22Rv1 (cell line): ENCODE data around the gene PHF13.
"Not testable (repeated sequence)": the region's sequence is repeated elsewhere in the genome, so short reads cannot be mapped to it uniquely, and the experiment has no call there.

ENCODE experiments used
- H3K27ac ChIP-seq: fragments of 450-650 bp; 2 replicates; pipeline ENCODE4 v1.5.1; 2017
- ZFX ChIP-seq: fragments of 450-650 bp; IDR thresholded peaks from 2 replicates; pipeline ENCODE4 v1.6.1; 2017; ENCODE audit warnings: antibody characterized with exemption, borderline replicate concordance
- TF ChIP-seq, protein P1 (sequence below): fragments of 450-650 bp; IDR thresholded peaks from 2 replicates; pipeline ENCODE4 v1.5.1; 2017; ENCODE audit warnings: mild to moderate bottlenecking

PHF13 gene

DNA sequence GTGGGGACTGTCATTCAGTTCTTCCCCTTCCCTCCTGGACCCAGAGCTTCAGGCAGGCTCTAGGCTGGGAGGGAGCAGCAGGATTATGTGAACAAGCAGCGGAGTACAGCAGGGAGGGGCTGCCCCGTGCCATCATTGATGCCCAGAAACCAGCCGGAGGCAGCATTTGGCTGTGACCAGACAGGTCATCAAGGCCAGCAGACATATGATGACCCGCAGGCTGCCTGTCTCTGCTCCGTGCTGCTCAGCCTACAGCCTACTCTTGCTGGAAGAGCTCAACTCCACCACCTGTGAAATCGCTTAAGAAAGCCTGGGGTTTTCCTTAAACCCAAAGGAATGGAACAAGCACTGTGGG lies 15.8 kb upstream of the PHF13 start:
- TF ChIP-seq ZFX, result no peak
- TF ChIP-seq, protein P1, sequence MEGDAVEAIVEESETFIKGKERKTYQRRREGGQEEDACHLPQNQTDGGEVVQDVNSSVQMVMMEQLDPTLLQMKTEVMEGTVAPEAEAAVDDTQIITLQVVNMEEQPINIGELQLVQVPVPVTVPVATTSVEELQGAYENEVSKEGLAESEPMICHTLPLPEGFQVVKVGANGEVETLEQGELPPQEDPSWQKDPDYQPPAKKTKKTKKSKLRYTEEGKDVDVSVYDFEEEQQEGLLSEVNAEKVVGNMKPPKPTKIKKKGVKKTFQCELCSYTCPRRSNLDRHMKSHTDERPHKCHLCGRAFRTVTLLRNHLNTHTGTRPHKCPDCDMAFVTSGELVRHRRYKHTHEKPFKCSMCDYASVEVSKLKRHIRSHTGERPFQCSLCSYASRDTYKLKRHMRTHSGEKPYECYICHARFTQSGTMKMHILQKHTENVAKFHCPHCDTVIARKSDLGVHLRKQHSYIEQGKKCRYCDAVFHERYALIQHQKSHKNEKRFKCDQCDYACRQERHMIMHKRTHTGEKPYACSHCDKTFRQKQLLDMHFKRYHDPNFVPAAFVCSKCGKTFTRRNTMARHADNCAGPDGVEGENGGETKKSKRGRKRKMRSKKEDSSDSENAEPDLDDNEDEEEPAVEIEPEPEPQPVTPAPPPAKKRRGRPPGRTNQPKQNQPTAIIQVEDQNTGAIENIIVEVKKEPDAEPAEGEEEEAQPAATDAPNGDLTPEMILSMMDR, result no peak

DNA sequence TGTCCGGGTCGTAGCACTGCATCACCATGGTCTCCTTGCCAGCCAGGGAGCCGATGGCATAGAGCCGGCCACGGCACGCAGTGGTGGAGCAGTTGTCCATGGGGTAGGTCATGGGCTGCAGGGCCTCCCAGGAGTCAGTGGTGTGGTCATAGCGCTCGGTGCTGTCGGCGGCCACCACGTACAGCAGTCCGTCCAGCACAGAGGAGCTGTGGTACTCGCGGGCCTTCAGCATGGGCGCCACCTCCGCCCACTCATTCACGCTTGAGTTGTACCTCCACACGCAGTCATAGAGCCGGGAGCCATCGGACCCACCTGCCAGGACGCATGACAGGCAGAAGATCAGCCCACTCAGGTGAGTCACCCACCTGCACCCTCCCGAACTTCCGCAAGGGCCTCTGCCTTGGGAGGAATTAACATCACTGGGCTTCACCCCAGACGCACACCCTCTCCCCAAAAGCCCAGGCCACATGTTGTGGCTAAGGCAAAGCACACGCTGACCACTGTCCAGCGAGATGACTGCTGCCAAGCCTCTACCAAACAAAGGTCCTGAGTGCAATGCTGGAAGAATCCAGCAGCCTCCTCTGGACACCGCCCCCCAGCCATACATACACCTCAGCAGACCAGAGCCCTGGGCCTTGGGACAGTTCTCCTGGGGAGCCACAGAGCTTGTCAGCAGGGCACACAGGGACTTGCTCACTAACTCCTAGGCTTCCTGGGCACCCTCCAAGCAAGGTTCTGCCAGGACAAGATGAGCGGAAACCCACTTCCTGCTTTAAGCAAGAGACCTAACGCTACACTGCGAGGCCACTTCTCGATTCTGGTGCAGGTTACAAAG lies 14.2 kb upstream of the PHF13 start:
- TF ChIP-seq, protein P1, result no peak
- no peak for TF ChIP-seq ZFX

More for the DNA sequence above, 15.8 kb upstream of the PHF13 start:
- H3K27ac ChIP-seq, result no peak overlapping the region

DNA sequence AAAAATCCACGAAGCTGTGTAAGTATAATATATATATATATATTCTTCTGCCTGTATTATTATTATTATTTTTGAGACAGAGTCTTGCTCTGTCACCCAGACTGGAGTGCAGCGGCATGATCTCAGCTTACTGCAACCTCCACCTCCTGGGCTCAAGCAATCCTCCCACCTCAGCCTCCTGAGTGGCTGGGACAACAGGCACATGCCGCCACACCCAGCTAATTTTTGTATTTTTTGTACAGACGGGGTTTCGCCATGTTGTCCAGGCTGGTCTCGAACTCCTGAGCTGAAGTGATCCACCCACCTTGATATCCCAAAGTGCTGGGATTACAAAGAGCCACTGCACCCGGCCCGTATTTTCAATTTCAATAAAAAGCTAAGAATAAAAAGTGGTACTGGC lies 13.5 kb upstream of the PHF13 start:
- H3K27ac ChIP-seq, result not testable (repeated sequence)

More for the DNA sequence above, 14.2 kb upstream of the PHF13 start:
- no peak overlapping the region for H3K27ac ChIP-seq

DNA sequence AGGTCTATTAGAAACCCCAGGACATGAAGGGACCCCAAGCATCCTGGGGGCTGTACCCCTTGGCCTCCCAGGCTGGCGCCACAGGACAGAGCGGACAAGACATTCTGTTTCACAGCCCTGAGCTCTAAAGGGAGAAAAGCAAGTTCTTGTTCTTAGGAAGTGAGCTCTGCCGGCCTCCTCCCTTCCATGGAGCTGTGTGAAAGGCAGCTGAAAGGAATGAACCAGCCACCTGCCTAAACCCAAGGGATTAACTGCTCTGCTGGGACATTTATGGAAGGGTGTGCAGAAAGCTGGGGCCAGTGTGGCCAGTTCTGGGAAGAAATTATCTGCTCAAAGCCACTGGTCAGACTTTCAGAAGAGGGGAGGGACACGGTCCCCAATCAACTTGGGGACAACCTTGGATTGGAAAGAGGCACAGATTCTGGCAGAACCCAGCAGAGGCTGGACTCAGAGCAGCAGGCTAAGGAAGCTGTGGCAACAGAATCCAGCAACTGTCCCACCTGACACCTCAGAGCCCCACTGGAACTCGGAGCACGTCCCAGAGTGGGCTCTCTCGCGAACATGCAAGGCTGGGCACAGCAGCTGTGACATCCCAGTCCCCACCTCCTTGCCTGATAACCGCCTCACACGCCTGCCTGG lies 13.0 kb upstream of the PHF13 start:
- TF ChIP-seq, protein P1, result no peak
- no peak for TF ChIP-seq ZFX
- no peak overlapping the region for H3K27ac ChIP-seq

DNA sequence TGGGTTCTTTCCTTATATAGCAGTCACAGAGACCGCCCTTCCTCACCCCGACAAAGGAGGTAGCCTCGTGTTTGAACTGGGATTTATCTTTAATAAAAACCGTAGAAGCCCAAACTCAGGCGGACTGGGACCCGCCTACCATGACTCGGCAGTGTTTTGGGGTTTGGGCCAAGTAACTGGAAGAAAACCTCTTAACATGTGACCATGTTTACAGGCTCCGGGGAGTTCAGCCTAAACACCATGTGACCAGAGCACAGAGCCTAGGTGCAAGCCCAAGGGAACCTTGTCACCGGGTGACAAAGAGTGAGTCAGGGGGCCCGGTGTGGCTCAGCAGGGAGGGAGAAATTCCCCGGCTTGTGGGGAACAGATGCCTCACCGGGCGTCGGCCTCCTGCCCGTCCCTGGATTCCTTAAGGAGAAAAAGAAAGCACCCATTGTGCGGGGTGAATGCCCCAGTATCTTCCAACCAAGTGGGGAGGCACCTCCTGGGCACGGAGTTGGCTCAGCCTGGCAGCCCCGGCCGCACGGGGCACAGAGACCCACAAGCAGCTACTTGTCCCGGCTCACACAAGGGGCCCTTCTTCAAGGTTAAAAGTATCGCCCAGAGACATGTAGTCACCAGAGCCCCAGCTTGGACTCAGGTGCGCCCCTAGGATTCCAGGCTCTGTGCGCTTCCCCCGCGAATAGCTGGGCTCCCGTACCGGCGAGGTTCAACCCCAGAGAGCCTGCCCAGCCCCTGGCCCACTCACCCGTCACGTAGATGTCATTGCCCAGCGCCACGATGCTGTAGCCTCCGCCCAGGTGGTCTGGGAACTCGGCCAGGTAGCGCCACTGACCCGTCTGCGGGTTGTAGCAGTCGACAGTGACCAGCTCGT lies 12.2 kb upstream of the PHF13 start:
- TF ChIP-seq, protein P1, result no peak
- TF ChIP-seq ZFX, result no peak
- peak overlapping the region; percentile 64 for H3K27ac ChIP-seq

DNA sequence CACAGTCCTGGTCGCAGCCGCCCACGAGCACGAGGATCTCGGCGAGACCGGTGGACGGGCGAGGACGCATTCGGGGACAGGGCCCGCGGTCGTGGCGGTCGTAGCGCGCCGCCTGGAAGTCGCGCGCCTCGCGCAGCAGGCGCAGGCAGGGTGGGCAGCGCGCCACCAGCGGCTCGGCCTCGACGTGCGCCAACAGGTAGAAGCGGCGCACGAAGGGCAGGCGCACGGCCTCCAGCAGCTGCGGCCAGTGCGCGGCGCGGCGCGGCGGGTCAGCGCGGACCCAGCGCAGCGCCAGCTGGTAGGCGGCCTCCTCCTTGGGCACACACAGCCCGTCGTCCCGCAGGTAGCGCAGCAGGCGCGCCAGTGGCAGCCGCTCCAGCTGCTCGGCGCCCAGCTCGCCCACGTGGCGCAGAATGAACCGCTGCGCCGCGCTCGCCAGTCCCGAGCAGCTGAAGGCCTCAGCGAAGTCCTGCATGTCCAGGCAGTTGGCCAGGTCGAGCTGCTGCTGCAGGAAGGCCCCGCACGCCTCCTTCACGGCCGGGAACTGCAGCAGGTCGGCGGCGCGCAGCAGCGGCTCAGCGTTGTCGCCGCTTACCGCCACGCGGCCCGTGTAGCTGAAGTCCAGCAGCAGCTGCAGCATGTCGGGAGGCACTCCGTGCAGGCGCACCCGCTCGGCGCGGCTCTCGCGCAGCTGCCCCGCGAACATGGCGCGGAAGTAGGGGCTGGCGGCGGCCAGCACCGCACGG lies 11.4 kb upstream of the PHF13 start:
- TF ChIP-seq ZFX, result no peak
- TF ChIP-seq, protein P1, result peak; percentile 15; the same call in 1 of the 2 replicates
- peak overlapping the region; percentile 64 for H3K27ac ChIP-seq

DNA sequence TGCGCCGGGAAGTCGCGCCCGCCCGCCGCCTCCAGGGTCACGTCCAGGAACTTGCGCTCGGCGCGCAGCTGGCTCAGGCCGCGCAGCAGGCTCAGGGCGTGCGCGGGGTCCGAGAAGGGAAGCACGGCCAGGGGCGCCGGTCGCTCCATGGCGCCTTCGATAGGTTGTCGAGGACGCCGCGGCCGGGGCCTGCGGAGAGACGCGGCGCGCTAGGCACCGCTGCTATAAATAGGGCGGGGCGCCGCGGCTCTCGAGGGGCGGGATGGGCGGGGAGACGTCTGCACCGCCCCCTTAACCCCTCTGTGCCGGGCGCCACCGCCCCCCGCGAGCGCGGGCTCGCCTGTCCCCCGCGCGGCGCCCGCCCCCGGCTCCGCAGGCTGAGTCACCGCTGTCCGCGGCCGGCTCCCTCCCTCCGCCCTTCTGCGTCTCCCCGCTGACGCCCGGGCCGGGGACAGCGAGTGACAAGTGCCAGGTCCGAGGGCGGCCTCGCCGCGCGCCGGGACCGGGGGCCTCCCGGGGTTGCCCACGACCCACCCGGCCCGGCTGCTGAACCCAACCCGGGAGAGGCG lies 10.8 kb upstream of the PHF13 start, which contains the start of gene KLHL21:
Gene KLHL21, minus strand, starts transcription at position 201 of the 569 bp plus-strand sequence. Its CDS starts 52 bp downstream, at position 149.
- TF ChIP-seq, protein P1, result no peak
- TF ChIP-seq ZFX, result no peak
- H3K27ac ChIP-seq, result peak within 1 kb of the TSS; percentile 64
